HG02970 (cell line): ENCODE data around the gene KDM2A.
"Not testable (repeated sequence)": the region's sequence is repeated elsewhere in the genome, so short reads cannot be mapped to it uniquely, and the experiment has no call there.

Experiments
- ATAC-seq: cut with Tn5 transposase; IDR thresholded peaks from one replicate; pipeline ENCODE4 v1.9.1; 2021; ENCODE audit warnings: mild to moderate bottlenecking, moderate library complexity, moderate number of reproducible peaks; ENCODE audit not compliant: unreplicated experiment, low FRiP score

Gene KDM2A

GRCh38 chr11:67163006-67163405, 43.9 kb downstream of the KDM2A start:
- no peak for ATAC-seq

DNA sequence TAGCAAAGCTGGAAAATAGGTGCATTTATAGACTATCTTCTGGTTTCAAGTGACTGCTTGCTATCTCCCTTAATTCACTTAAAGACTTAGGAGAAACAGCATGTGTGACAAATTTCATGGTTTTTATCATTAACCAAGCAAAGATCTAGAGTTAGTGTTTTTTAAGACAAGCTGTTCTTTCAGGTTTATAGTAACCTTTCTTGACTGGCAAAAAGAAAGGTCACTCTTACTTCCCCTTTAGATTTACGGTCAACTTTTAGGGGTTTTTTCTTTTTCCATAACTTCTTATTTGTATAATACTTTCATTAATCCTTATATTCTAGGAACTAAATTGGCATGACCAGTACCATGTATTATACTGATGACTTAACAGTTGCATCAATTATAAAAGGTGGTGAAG, 46.6 kb downstream of the KDM2A start:
- no peak for ATAC-seq

DNA sequence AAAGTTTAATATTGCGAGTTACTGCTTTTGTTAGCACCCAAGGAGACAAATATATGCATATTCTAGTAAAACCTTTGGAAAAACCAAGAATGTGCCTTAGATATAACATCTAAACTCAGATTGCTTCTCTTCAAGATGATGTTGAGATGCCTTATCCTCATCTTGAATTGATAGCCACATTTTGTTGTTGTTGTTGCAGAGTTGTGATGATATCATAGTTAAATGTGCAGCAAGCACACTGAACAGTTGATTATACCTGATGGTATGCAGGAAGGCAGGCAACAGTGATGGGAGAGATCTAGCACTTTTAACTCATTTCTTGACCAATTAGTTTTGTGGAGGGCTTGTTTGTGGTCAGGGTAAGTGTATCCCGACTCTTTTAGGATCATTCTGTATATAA, 48.0 kb downstream of the KDM2A start:
- ATAC-seq = no peak

- ATAC-seq = no peak
Observed at GRCh38 chr11:67167719-67168118, 48.7 kb downstream of the KDM2A start.

- not testable (repeated sequence) for ATAC-seq
Observed at GRCh38 chr11:67168911-67169310, 49.8 kb downstream of the KDM2A start.

- no peak for ATAC-seq
Observed at GRCh38 chr11:67174311-67174710, 55.2 kb downstream of the KDM2A start.

DNA sequence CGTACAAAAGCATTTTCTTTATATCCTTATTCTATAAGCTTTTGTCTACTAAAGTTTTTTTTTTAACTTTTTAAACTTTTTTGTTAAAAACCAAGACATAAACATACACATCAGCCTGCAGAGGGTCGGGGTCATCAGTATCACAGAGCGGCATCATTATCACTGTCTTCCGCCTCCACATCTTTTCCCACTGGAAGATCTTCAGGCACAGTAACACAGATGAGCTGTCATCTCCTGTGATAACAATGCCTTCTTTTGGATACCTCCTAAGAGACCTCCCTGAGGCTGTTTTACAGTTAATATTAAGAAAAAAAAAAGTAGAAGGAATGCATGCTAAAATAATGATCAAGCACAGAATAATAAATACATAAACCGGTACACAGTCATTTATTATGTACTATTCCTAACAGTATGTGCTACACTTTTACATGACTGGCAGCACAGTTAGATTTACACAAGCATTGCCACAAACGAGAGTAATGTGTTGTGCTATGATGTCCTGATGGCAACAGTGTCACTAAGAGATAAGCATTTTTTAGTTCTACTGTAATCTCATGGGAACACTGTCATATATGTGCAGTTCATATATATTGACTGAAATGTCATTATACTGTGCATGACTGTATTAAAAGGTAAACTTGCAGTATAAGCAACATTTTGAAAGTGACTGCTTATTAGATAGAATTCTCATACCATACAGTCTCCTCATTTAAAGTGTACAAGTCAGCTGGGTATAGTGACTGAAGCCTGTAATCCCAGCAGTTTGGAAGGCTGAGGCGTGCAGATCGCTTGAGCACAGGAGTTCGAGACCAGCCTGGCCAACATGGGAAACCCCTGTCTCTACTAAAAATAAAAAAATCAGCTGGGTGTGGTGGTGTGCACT, 58.6 kb downstream of the KDM2A start:
- ATAC-seq = no peak

- ATAC-seq = no peak
Observed at GRCh38 chr11:67178421-67178820, 59.4 kb downstream of the KDM2A start.

DNA sequence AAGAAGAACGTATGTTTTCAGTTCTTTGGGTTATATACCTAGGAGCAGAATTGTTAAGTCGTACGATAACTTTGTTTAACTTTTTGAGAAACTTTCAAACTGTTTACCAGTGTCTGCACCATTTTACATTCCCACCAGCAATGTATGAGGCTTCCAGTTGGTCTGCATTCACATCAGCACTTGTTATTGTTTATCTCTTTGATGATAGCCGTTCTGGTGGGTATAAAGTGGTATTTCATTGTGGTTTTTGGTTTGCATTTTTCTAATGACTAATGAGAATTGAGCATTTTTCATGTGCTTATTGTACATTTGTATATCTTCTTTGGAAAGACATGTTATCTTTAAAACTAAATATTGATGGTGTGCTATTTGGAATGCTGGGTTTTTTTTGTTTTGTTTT, 59.8 kb downstream of the KDM2A start:
- no peak for ATAC-seq

- no peak for ATAC-seq
Observed at GRCh38 chr11:67179892-67180490, 60.9 kb downstream of the KDM2A start.

GRCh38 chr11:67194096-67194495, 75.0 kb downstream of the KDM2A start:
- ATAC-seq = no peak

DNA sequence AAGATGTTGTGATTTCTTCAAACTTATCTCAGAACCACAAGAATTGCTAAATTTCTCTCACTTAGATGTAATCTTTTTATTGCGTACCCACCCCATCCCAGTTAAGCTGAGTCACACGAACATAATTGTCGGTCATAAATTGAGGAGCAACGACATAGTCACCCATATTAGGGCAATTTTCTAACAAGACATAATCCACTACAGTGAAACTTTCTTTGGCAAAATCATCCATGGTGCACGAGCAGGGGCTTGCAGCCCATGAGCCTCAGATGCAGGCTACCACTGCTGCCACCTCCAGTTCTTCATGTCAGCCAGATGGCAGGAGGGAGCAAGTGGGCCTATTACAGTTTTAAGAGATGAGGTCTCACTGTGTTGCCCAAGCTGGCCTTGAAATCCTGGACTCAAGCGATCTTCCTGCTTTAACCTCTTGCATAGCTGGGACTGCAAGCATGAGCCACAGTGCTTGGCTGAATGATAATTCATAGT, 77.0 kb downstream of the KDM2A start:
- no peak for ATAC-seq

DNA sequence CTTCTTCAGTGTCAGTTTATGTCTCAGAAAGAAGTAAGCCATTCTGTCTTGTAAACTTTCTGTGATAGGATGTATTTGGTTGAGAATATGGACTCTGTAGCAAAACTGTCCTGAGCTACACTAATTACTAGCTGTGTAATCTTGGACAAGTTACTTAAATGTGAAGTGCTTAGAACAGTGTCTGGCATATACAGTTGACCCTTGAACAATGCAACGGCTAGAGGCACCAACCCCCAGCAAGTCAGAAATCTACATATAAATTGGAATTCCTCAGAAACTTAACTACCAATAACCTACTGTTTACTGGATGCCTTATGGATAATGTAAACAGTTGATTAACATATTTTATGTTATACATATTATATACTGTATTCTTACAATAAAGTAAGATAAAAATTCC, 78.5 kb downstream of the KDM2A start:
- no peak for ATAC-seq

GRCh38 chr11:67198781-67199180, 79.7 kb downstream of the KDM2A start:
- ATAC-seq = not testable (repeated sequence)

DNA sequence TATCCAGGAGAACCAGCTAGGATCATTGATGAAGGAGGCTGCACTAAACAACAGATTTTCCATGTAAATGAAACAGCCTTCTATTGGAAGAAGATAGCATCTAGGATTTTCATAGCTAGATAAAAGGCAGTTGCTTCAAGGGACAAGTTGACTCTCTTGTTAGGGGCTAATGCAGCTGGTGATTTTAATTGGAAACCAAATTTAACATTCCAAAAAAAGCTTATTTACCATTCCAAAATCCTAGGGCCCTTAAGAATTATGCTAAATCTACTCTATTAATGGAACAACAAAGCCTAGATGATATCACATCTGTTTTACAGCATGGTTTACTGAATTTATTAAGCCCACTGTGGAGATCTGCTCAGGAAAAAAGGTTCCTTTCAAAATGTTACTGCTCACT, 80.7 kb downstream of the KDM2A start:
- no peak for ATAC-seq

DNA sequence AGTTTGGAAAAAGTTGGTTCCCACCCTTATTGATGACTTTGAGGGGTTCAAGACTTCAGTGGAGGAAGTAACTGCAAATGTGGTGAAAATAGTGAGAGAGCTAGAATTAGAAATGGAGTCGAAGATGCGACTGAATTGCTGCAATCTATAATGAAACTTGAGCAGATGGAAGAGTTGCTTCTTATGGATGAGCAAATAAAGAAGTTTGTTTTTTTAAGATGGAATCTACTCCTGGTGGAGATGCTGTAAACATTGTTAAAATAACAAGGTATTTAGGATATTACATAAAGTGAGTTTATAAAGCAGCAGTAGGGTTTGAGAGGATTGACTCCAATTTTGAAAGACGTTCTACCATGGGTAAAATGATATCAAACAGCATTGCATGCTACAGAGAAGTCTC, 83.0 kb downstream of the KDM2A start:
- ATAC-seq = no peak

DNA sequence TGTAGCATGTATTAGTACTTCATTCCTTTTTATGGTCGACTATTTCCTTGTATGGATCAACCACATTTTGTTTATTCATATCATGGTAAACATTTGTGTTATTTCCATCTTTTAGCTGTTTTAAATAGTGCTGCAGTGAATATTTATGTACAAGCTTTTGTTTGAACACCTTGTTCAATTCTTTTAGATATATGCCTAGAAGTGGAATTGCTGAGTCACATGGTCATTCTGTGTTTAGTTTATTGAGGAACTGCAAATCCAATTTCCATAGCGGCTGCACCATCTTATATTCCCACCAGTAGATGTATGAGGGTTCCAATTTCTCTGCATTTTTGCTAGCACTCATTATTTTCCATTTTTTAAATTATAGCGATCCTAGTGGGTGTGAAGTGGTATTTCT, 85.8 kb downstream of the KDM2A start:
- no peak for ATAC-seq

- ATAC-seq = not testable (repeated sequence)
Observed at GRCh38 chr11:67209222-67209621, 90.2 kb downstream of the KDM2A start.

DNA sequence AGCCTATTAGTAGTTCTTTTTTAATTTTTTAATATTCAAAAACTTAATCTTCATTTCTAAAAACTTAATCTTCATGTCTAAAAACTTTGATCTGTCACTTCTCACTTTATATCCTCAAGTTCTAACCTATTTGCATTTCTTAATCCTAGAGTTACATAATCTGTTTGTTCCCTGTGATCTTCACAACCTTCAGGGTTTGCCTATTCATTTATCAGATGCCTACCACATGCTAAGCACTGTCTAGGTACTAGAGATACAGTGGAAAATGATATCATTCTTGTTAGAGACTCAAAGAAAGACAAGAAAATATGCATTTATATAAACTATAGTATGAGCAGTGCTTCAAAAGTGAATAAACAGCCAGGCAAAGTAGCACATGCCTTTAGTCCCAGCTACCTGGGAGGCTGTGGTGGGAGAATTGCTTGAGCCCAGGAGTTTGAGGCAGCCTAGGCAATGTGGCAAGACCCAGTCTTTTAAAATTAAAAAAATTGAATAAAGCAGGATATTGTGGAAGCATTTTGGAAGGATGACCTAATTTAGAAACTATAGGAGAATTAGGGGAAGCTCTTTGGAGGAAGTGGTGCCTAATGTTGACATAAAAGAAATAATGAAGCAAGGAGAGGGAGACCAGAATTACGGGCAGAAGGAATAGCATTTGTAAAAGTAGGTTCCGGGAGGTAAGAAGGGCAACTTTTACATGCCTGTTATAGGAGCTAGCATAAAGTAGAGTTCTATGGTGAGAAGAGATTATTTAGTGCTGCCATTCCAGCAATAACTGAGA, 92.8 kb downstream of the KDM2A start:
- no peak for ATAC-seq

DNA sequence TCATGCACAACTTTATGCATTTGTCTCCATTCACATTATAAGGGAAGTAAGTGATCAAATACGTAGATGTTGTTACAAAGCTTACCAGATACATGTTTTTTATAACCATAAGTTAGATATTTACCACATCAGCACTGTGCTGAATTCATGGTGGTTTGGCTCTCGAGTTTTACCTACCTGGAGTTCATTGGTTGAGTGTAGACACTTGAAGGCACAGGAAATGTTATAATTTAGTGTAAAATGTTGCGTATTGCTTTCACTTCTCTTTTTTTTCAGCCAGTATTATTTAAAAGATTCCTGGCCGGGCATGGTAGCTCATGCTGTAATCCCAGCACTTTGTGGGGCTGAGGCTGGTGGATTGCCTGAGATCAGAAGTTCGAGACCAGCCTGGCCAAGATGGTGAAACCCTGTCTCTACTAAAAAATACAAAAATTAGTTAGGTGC, 94.1 kb downstream of the KDM2A start:
- ATAC-seq = no peak

DNA sequence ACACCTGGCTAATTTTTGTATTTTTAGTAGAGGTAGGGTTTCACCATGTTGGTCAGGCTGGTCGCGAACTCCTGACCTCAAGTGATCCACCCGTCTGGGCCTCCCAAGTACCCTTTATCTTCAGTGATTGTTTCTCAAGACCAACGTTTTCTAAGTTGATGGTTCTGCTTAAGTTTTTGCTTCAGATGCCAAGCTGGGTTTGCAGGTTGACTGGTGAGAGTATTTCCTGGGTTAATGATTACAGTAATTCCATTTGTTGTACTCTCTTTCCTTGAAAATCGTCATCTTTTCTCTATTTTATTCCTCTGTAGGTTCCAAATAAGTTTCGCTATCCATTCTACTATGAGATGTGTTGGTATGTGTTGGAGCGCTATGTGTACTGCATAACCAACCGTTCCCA, 108.7 kb downstream of the KDM2A start:
- ATAC-seq = no peak
